ENCODE data around the gene VAMP8.
A peak's percentile ranks its signal among the peaks of the same experiment; 100 is the strongest.
"Not testable (repeated sequence)": the region's sequence is repeated elsewhere in the genome, so short reads cannot be mapped to it uniquely, and the experiment has no call there.

Gene VAMP8

DNA sequence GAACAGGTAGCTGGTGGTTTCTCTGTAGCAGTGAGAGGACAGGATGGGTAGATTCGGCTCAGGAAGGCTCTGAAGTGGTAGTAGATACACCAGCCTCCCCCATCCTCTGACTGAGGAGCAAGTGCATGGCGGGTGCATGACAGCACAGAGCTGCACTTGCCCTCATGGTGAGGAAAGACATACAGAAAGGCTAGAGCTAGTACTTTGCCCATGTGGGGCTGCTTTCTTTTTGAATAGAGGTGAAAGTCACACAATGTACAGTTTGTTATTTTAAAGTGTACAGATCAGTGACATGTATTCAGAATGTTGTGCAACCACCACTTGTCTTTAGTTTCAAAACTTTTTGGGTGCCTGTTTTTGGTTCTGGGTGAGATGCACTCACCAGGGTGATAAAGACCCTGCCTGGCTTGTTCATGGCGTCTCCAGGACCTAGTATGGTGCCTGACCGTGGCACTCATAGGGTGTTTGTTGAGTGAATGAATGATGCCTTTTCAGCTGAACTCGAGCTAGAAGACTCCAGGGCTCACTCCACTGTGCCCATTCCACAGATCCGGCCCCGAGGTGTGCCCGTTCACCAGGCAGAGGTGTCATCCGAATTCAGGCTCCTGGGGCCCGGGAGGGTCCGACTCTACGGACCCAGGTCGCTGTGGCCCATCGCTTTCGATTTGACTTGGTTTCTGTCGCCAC is 6.4 kb downstream of the VAMP8 start:
- DNase-seq, result peak in 4 of 6 experiments; percentile 5 to 57 (median 46)

DNA sequence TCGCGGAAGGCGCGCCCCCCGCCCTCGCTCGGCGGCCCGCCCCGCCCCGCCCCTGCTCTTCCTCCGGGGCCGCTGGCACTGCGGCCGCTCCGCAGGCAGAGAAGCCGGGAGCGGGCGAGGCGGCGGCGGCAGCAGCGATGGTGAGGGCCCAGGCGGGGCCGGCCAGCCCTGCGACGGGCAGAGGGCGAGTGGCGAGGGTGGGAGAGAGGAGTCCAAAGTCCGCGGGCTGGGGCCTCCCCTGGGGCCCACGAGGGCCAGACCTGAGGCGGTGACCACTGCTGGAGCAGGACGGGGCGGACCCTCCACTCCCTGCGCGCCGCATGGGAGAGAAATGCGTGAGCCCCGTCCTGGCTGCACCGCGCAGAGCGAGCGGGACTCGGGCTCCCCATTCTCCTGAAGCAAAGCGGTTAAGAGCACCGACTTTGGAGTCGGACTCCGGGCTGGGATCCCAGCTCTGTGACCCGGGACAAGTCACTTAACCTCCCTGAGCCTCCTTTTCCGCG is 7.0 kb downstream of the VAMP8 start, which contains the start of gene VAMP5:
Gene VAMP5 (plus strand): TSS at position 78 of the 503 bp plus-strand sequence. CDS start 60 bp downstream, at position 138.
- peak; percentile 17 to 53 (median 35) for DNase-seq

DNA sequence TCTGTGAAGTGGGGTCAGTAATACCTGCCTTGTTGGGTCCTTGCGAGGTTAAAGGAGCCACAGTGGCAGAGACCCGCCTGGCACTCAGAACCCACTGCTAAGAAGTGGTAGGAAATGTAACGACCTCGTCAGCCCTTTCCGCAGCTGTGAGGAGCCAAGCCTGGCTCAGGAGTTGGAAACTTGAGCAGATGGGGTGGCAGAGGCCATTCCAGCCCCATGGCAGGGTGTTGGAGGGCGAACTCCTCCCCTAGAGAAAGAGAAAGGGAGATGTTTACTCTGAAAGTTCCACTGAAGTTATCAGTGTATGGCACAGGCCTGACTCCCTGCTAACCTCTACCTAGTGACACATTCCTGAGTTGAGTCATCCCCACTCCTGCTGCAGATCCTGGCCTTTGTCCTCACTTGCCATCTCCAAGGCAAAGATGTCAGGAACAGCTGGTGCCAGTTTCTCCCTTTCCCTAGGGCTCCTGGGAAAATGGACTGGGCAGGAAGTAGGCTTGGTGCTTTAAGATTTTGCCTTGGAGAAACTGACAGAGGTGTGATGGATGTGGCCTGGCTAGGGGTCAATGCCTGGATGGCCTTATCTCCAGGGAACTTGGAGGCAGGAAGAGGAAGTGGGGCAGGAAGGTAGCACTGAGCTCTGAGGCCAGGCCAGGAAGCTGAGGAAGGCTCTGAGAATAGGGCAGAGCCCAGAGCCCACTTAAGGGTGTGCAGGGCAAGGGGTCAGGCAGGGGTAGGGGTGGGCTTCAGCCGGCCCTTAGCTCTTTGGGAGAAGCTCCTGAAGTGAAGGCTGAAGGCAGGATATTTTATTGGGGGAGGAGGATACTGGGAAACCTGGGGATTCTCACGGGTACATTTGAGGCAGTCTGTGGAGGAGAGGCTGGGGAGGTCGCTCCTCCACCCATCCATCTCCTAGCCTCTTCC is 7.7 kb downstream of the VAMP8 start:
- peak in 3 of 6 experiments; percentile 17 to 53 (median 27) for DNase-seq

DNA sequence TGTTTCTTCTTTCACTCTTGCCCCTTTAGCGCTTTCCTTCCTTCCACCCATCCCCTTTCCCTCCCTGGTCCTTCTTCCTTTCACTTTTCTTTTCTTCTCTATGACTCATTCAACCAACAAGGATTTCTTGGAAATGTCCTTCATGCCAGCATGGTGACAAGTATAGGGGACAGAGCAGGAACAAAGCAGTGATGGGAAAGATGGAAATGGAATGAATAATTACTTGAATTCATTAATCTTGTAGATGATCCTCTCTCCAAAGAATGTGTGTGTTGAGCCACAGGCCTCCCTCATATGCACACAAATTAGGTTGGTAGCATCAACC is 8.4 kb downstream of the VAMP8 start:
- DNase-seq, result no peak

DNA sequence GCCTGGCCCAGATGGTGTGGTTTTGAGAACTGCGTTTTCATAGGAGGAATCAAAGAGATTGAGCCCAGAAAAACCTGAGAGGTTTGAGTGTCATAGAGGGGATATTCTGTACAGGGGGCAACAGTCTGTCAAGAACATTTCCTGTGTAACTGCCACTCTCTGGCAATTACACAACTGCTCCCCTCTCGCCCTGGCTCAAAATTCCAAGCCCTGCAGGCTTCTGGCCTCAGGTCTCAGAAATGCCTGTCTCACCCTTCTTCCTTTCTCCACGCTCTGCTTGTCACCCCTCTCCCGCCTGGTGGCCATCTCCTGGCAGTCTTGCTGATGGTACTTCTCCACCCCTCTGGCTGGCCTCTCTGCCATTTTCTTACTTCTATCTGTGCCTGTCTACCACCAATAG is 10.8 kb downstream of the VAMP8 start:
- DNase-seq, result no peak

DNA sequence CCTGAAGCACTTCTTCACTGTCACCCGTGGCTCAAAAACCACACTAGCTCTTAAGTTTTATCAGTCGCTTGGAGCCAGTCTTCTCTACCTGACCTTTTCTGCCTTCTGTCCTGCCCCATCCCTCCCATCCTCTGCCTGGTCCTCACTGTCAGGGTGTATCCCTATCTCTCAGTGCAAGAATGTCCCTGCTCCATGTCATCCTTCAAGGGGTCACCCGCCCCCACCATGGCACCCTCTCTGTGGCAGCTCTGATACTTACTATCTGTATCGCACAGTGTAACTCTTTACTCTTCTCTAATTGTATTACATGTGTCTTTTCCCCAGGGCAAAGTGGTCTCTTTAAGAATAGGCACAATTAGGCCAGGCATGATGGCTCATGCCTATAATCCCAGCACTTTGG is 11.3 kb downstream of the VAMP8 start:
- no peak for DNase-seq

DNA sequence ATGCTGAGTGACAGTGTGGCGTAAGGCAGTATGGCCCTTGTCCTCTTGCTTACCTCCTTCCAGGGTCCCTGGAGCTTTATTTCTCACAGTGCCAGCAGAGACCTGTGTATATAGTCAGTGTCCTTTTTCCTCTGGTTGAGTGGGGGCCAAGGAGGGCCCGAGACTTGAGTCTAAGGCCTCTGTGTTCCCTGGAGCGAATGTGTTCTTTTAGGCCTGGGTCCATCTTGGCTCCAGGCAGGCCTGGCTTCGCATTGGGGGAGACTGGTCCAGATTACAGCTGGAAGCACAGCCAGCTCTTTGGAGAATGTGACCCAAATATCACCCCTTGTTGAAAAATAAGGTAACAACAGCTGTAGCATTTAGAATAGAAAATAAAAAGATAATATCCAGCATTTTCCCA is 11.8 kb downstream of the VAMP8 start:
- no peak for DNase-seq

DNA sequence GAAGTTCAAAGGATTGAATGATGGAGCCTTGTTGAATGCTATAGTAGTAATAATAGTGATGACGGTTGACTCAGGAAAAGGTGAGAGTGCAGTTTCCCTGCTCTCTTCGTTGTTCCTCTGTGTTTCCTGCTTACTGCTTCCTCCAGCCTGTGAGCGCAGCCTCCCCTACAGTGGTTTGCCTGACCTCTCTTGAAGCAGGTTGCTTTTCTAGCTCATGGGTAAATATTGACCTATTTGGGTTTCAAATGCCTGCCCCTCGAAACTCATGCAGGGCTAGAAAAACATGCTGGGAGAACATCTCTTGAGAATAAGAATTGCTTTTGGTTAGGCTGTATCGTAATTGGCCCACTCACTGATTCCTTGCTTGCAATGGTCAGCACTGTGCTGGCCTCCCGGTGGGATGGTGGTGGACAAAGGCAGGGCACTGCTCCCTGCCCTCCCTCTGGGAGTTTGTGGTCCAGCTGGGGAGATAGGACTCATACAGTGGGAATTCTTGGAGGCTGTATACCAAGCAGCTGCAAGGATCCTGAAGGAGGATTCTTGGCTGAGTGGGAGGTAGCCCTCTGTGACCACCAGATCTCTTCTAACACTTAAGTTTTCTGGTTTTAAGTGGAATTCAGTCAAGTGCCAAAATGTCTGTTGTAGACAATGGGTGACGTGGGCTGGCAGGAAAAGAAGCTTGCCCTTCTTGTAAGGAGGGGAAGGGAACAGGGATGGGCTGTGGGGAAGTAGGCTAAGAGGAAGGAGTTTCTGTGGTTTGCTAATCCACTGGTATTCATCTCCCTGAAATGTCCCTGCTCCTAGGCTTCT is 12.8 kb downstream of the VAMP8 start:
- DNase-seq, result no peak

DNA sequence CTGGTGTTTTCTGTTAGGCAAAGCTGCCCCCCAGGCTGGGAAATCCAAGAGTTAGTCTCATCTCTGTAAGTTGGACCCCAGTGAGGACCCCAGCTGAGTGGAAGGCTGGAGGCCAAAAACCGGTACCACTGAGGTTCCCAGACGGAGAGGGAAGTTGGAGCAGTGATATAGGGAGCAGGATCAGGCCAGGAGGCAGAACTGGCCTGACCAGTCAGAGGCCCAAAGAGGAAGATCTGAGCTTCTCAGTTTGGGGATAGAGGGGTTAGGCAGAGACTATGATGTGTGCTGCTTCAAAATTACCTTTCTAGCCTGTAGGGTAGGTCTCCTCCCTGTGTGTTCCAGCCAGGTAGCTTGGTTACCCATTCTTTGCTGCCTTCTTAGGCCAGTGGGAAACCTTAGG is 13.6 kb downstream of the VAMP8 start:
- no peak for DNase-seq

DNA sequence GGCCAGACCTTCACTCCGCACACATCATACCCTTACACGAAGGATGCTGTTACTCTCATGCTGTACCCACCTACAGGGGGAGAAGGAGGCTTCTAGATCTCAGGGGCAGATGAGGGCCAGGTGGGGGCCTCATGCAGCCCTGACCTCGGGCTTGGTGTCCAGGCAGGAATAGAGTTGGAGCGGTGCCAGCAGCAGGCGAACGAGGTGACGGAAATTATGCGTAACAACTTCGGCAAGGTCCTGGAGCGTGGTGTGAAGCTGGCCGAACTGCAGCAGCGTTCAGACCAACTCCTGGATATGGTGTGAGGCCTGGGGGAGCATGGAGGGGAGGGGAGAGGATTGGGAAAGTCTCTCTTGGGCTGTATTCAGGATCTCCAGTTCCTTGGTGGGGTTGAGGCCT is 14.2 kb downstream of the VAMP8 start:
- no peak for DNase-seq

DNA sequence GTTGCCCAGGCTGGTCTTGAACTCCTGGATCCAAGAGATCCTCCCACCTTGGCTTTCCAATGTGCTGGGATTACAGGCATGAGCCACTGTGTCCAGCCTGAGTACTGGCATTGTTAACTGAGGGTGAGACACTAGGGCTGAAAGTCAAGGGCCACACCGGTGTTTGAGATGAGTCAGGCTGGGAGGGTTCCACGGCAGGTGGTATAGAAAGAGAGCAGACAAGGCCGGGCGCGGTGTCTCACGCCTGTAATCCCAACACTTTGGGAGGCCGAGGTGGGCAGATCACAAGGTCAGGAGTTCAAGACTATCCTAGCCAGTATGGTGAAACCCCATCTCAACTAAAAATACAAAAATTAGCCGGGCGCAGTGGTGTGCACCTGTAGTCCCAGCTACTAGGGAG is 14.9 kb downstream of the VAMP8 start:
- not testable (repeated sequence) for DNase-seq

DNA sequence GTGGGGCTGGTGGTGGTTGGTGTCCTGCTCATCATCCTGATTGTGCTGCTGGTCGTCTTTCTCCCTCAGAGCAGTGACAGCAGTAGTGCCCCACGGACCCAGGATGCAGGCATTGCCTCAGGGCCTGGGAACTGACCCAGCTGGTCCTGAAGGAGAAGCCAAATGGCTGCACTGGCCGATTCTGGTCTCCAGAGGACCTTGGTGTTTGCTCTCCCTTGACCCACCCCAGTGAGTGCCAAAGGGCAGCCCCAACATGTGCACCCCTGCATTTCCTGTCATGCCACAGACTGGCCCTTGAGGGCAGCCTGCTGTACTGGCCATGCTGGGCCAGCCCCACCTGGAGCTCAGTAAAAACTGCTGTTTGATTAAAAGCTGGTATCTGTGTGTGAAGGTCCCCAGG is 15.6 kb downstream of the VAMP8 start:
- no peak for DNase-seq

DNA sequence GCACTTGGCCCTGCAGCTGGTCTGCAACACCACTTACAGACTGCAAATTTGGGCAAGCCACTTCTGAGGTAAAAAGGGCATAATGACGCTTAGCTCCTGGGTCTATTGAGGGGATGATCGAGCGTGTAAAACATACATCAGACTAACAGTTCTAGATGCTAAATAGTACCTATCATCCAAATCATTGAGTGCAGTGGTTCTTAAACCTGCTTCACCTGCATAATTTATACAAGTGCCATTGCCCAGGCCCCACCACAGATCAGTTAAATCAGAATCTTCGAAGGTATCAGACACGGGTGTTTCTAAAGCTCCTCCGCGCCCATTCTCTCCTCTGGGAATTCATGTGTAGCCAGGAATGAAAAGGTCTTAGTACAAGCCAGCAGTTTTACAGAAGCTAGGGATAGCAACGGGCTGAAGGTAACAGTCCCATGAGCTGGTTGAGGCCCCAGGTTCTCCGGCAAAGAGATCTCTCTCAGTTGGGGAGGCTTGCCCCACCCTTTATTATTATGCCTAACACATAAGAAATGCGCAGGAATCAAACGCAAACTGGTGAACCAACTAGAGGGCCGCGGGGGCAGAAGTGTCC is 17.4 kb downstream of the VAMP8 start:
- no peak for DNase-seq

DNA sequence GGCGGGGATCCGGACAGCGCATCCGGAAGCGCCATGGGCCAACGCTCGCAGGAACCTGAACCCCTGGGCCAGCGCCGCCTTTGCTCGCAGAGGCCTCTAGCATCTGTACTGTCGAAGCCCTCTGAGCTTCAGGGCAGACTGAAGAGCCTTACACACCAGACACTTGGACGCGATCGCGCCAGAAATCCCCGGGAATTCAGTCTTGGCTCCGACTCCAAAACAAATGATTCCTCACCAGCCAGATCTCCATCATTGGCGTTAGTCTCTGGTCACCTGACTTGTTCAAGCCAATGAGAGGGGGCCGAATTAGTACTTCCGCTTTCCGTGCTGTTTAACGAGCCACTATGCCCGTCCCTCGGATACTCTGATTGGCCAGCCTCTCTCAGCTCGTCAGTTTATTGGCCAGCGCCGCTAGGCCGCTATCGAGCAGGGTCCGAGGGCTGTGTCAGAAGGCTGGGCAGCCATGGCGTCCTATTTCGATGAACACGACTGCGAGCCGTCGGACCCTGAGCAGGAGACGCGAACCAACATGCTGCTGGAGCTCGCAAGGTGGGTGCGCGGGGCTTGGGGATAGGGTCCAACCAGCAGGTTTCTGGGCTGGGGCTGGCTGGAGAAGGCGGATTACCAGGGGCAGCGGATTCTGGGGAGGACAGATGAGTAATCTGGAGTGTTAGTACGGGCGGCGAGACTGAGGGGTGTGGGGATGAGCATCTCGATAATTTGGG is 18.1 kb downstream of the VAMP8 start, which contains the start of gene RNF181:
Gene RNF181 (plus strand): TSS at position 445 of the 725 bp plus-strand sequence. CDS start 19 bp downstream, at position 464.
- peak; percentile 78 to 92 (median 88) for DNase-seq

DNA sequence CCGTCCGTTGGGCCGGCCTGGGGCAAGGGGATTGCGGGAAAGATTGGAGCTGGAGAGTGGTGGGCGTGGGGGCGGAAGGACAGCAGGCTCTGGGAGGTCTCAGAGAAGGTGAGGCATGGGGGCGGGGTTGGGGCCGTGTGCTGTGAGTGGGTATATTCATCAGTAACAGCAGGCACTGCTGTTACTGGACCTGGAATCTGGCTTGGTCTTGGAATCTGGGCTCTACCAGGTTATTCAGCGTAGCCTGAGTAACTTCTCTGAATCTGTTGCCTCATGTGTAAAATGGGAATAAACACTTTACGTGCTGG is 18.6 kb downstream of the VAMP8 start:
- DNase-seq, result peak in 1 of 6 experiments; percentile 41

DNA sequence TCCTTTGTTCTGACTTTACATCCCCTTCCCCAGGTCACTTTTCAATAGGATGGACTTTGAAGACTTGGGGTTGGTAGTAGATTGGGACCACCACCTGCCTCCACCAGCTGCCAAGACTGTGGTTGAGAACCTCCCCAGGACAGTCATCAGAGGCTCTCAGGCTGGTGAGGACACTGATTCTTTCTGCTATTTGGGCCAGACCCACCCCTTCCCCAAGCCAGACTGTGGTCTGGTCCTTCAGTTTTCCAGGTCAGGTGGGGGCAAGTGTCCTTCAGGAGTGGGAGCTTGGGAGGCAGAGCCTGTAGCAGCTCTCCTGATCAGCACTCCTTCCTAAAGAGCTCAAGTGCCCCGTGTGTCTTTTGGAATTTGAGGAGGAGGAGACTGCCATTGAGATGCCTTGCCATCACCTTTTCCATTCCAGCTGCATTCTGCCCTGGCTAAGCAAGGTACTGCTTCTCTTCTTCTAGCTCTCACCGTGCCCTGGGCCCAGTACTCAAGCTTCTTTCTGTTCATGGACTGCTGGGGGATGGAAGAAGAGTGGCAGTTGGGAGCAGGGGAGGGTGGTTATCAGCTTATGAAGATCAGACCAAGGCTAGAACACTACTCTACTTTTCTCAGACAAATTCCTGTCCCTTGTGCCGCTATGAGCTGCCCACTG is 19.2 kb downstream of the VAMP8 start:
- DNase-seq, result no peak

DNA sequence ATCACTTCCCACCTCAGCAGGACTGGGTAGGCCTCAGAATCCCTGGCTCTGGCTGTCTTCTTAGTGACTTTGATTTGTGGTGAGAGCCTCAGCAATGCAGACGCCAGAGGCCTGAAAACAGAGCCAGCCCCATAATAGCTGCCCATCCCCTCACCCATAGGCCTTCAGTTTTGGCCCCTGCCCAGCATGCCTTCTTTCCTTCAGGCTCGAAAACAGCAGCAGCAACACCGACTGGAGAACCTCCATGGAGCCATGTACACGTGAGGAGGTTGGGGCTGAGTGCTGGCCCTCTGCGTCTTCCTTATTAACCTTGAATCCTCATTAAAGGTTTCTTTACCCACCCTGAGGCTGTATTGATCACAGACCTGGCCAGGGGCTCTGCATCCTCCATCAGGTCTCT is 19.9 kb downstream of the VAMP8 start:
- DNase-seq, result no peak

DNA sequence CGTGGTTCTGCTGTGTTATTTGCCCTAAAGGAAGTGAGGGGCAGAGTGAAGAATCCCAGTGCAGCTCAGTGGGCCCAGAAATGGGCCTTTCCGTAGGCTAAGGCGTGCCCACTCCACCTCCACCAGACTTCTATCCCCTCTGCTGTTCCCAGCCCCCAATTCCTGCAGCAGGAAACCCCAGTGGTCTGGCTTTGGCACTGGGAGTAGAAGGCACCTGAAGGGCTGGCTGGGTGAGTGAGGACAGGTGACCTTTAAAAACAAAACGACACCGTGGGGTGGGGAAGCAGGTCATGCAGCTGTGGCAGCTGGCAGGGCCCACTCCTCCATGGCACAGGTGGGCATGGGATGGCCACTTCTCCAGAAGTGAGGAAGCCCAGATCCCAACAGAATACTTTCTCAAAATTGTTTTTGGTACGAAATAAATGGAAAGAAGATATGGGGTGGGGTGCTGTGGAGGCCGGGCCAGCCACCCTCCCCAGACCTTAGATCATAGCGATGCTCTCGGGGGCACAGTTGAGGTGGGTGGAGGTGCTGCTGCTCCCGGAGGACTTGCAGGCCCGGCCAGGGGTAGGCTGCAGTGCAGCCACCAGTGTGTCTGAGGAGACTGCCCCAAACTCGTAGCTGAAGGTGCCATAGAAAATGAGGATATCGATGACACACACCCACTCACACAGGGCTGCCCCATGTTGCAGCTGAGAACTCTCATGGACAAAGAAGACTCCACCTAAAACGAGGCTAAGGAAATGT is 21.4 kb downstream of the VAMP8 start:
- DNase-seq, result no peak

DNA sequence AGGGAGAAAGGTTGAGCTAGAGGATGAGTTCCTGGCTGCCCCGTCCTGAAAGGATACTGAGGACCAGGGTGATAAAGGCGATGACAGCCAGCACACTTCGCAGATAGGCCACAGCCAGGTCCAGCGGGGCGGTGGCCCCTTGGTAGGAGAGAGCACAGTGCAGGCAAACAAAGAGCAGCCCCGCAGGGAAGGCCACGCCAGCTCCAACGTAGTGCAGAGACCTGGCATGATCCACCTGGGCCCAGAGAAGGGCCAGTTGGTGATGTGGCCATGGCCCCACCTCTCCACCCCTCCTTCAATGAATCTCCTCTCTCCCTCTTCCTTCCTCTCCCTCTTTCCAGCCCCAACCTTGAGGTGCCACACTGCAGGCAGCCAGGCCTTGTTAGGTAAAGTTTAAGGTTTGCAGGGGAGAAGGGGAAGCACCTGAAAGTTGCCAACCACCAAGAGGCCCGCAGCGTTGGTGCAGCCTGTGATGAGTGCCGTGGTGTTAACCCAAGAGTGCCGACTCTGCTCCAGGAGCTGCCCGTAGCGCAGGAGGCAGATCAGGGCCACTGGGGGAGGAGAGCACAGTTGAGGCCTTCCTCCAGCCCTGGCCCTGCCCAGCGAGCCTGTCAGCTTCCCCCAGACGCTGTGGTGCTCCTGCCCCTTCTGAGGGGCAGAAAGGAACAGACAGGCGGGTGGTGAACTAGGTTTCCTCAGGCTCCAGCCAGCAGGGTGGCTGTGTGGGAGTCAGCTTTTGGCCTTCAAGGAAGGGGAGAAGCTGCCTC is 22.3 kb downstream of the VAMP8 start:
- no peak for DNase-seq

DNA sequence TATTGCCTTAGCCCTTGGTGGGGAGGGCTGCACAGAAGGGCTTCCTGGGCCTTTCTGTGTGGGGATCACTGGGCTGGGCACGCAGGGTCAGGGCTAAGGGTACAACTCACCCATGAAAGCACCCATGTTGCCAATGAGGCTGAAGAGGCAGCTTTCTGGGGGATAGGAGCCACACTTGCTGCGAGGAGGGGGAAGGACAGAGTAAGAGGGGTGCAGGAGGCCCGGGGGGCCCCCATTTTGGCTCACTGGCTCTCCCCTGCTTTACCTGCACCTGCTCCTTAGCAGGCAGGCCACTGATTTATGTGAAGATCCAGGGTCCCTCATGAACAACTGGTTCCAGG is 22.8 kb downstream of the VAMP8 start:
- DNase-seq, result no peak
